PC-3 (cell line): ENCODE results near the gene RBBP9. TPM values are rescaled to one million over a fixed set of nuclear protein-coding genes. Genes with fewer than 3 reads are reported as not detected.

Experiments
- ATAC-seq: fragments of 200-7000 bp; cut with Tn5 transposase; 2 replicates; pipeline ENCODE4 v1.9.1; 2020; ENCODE audit warnings: mild to moderate bottlenecking, moderate library complexity
- BruUV-seq: library from RNA; stranded (reverse); fragments of 400-500 nt; replicated peaks from 2 replicates; lab custom pipeline; 2021; lab: Mats Ljungman, UMichigan
- CTCF ChIA-PET: fragments of 300-600 bp; sonication (Branson Sonifier 250); formaldehyde crosslinking; loops from one replicate; lab custom pipeline; 2022; ENCODE audit warnings: antibody characterized with exemption; lab: Charles Lee
- POLR2A ChIA-PET: fragments of 300-600 bp; sonication (Branson Sonifier 250); formaldehyde crosslinking; loops from one replicate; lab custom pipeline; 2022; ENCODE audit warnings: antibody characterized with exemption; ENCODE audit not compliant: unreplicated experiment; lab: Charles Lee
- DNase-seq: peaks from one replicate; pipeline ENCODE4 v3.0.0-alpha.2; 2015
- H2AFZ ChIP-seq: fragments of 300-600 bp; sonication (generic); 2 replicates; pipeline ENCODE4 v1.6.0; 2016; ENCODE audit warnings: antibody characterized with exemption, low read length
- H3F3A ChIP-seq: fragments of 300-600 bp; sonication (generic); one replicate; pipeline ENCODE4 v1.6.0; 2017; ENCODE audit warnings: antibody characterized with exemption, low read length, control low read depth, mild to moderate bottlenecking; ENCODE audit not compliant: unreplicated experiment
- H3K27ac ChIP-seq: fragments of 300-600 bp; sonication (generic); 2 replicates; pipeline ENCODE4 v1.5.1; 2016; ENCODE audit warnings: mild to moderate bottlenecking, low read length
- H3K27me3 ChIP-seq: fragments of 300-600 bp; sonication (generic); 2 replicates; pipeline ENCODE4 v1.6.1; 2016; ENCODE audit warnings: low read length, mixed read lengths
- H3K36me3 ChIP-seq: fragments of 300-600 bp; sonication (generic); 2 replicates; pipeline ENCODE4 v1.6.1; 2016; ENCODE audit warnings: low read depth, mixed run types, low read length, mixed read lengths
- H3K4me1 ChIP-seq: fragments of 300-600 bp; sonication (generic); 2 replicates; pipeline ENCODE4 v1.5.1; 2016; ENCODE audit warnings: low read length; ENCODE audit not compliant: insufficient read depth
- H3K4me2 ChIP-seq: fragments of 300-600 bp; sonication (generic); 2 replicates; pipeline ENCODE4 v1.6.0; 2016; ENCODE audit warnings: low read length
- H3K4me3 ChIP-seq: fragments of 300-600 bp; sonication (generic); 2 replicates; pipeline ENCODE4 v1.5.1; 2016; ENCODE audit warnings: mild to moderate bottlenecking, low read length, mixed read lengths
- H3K79me2 ChIP-seq: fragments of 300-600 bp; sonication (generic); 2 replicates; pipeline ENCODE4 v1.6.1; 2017; ENCODE audit warnings: low read length, mixed read lengths
- H3K9ac ChIP-seq: fragments of 300-600 bp; sonication (generic); 2 replicates; pipeline ENCODE4 v1.6.0; 2016; ENCODE audit warnings: mild to moderate bottlenecking, low read length
- H3K9me2 ChIP-seq: fragments of 300-600 bp; sonication (generic); replicated peaks from 2 replicates; pipeline ENCODE4 v1.6.1; 2016; ENCODE audit warnings: mixed run types, low read length, mixed read lengths
- H3K9me3 ChIP-seq: fragments of 300-600 bp; sonication (generic); 2 replicates; pipeline ENCODE4 v1.6.1; 2016; ENCODE audit warnings: low read length, mixed read lengths
- H4K20me1 ChIP-seq: fragments of 300-600 bp; sonication (generic); 2 replicates; pipeline ENCODE4 v1.6.1; 2016; ENCODE audit warnings: low read length, mixed read lengths
- CTCF ChIP-seq: fragments of 300-600 bp; sonication (generic); conservative IDR thresholded peaks from 2 replicates; pipeline ENCODE4 v1.5.1; 2017; ENCODE audit warnings: antibody characterized with exemption, low read depth, mild to moderate bottlenecking, low read length
- EZH2 ChIP-seq: fragments of 300-600 bp; sonication (generic); IDR thresholded peaks from one replicate; pipeline ENCODE4 v1.6.1; 2017; ENCODE audit warnings: antibody characterized with exemption, mild to moderate bottlenecking, low read length; ENCODE audit not compliant: unreplicated experiment
- EZH2phosphoT487 ChIP-seq: fragments of 300-600 bp; sonication (generic); IDR thresholded peaks from 2 replicates; pipeline ENCODE4 v1.6.1; 2018; ENCODE audit warnings: mild to moderate bottlenecking, antibody characterized with exemption, low read length, borderline replicate concordance
- intact Hi-C: fragments of 100-400 bp; cut with micrococcal nuclease; formaldehyde crosslinking; loops from 2 replicates; pipeline ENCODE4 v1.9.0; 2023
- total RNA-seq: library from RNA; depleted of rRNA; stranded (reverse); fragments of >200 nt; gene quantifications from 2 replicates; pipeline ENCODE4 v1.2.3, GENCODE V29; 2014

The RBBP9 gene
- total RNA-seq, 1 experiment from 2014 or later: 22.8 TPM

DNA sequence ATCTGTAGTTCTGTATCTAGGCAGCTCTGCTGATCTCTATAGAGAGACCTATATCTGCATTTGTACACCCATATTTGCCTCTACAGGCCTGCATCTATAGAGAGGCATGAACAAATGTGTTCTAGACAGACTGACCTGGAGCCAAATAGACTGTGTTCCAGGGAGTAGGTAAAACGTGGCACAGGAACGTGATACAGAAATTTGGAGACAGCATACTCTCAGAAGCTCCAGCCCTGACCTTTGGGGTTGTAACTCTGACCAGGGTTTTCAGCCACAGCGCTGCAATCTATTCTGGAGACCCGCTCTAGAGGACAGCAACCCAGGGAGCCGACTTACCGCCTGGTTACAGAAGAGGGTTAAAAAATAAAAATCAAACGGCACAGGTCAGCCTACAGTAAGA is 983 bp downstream of the RBBP9 start:
- ATAC-seq (peak; percentile 11), DNase-seq (peak; percentile 13)
- no peaks in the 10 kb centered on the region for H3K27me3 ChIP-seq
- H3K4me2 ChIP-seq: peak overlapping the region; percentile 89
- H3F3A ChIP-seq: no peaks in the 10 kb centered on the region
- H2AFZ ChIP-seq: peak overlapping the region; percentile 93
- H3K4me1 ChIP-seq: peaks cover 15% of the 10 kb centered on the region
- ChIA-PET POLR2A (interaction anchor here (1.6 kb wide), 1 partner anchor 11 kb away, joined by 18 read pairs; the partner anchor contains the start of gene SEC23B), CTCF (interaction anchor here (0.6 kb wide), 1 partner anchor 20 kb away, joined by 4 read pairs; no protein-coding TSS in a partner anchor)
- intact Hi-C loops: no loop called here
- H3K9me3 ChIP-seq: no peaks in the 10 kb centered on the region
- no TSS peak for BruUV-seq
- peak overlapping the region; percentile 92 for H3K4me3 ChIP-seq
- peak overlapping the region; percentile 75 for H3K9ac ChIP-seq
- no peaks in the 10 kb centered on the region for H3K9me2 ChIP-seq
- H3K27ac ChIP-seq: no peak overlapping the region
- peaks cover 10% of the 10 kb centered on the region for H3K79me2 ChIP-seq
- H3K36me3 ChIP-seq: no peaks in the 10 kb centered on the region
- no peaks in the 10 kb centered on the region for H4K20me1 ChIP-seq
- TF ChIP-seq EZH2 (no peak), CTCF (no peak), EZH2phosphoT487 (no peak)

DNA sequence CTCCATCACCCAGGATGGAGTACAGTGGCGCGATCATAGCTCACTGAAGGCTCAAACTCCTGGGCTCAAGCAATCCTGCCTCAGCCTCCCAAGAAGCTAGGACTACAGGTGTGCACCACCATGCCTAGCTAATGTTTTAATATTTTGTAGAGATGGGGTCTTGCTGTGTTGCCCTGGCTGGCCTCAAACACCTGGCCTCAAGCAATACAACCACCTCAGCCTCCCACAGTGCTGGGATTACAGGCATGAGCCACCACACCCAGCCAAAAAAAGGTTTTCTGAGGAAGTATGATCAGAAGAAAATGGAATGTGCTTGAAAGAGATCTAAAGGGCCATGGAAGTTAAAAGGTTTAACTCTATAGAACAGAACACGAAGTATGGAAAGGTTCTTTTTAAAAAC is 8.7 kb downstream of the RBBP9 start:
- Histone ChIP-seq H3K9ac (no peak overlapping the region), H3F3A (no peaks in the 10 kb centered on the region), H3K9me3 (no peaks in the 10 kb centered on the region), H3K4me2 (no peak overlapping the region), H3K4me1 (no peaks in the 10 kb centered on the region), H3K36me3 (peaks cover 27% of the 10 kb centered on the region), H3K27ac (no peak overlapping the region), H3K27me3 (no peaks in the 10 kb centered on the region), H2AFZ (no peak overlapping the region), H3K9me2 (no peaks in the 10 kb centered on the region), H3K4me3 (no peak overlapping the region), H4K20me1 (no peaks in the 10 kb centered on the region), H3K79me2 (no peaks in the 10 kb centered on the region)
- DNase-seq (no peak), ATAC-seq (no peak)
- no peak for TF ChIP-seq CTCF
- no peak for TF ChIP-seq EZH2
- TF ChIP-seq EZH2phosphoT487: no peak
- intact Hi-C loops: no loop called here
- CTCF ChIA-PET: no interaction called here
- no TSS peak for BruUV-seq
- POLR2A ChIA-PET: no interaction called here

- no TSS peak for BruUV-seq
- Histone ChIP-seq H2AFZ (no peak overlapping the region), H3K9me3 (no peaks in the 10 kb centered on the region), H3K79me2 (no peaks in the 10 kb centered on the region), H3K27ac (no peak overlapping the region), H3K36me3 (peaks cover 51% of the 10 kb centered on the region), H3K4me3 (no peak overlapping the region), H4K20me1 (no peaks in the 10 kb centered on the region), H3F3A (peaks cover 3% of the 10 kb centered on the region), H3K9me2 (no peaks in the 10 kb centered on the region), H3K4me2 (no peak overlapping the region), H3K27me3 (no peaks in the 10 kb centered on the region), H3K4me1 (no peaks in the 10 kb centered on the region), H3K9ac (no peak overlapping the region)
- DNase-seq (no peak), ATAC-seq (no peak)
- intact Hi-C loops: no loop called here
- ChIA-PET POLR2A (interaction anchor here (0.6 kb wide), 1 partner anchor 15 kb away, joined by 9 read pairs; the partner anchor contains the start of genes DZANK1 and POLR3F), CTCF (no interaction called here)
- TF ChIP-seq CTCF: no peak
- no peak for TF ChIP-seq EZH2phosphoT487
- TF ChIP-seq EZH2: no peak
Measured at GRCh38 chr20:18481596-18481995, 15.4 kb downstream of the RBBP9 start.
